AG08396 (cell line): Measurements from ENCODE around the gene KRT35.

Source experiments
- DNase-seq: peaks from one replicate; pipeline ENCODE4 v3.0.0; 2012; ENCODE audit warnings: low spot score, mixed read lengths

KRT35 gene

GRCh38 chr17:41481036-41481435 lies at the start of gene KRT35:
TSS of gene KRT35 (minus strand) at chr17:41481151. CDS start at chr17:41481097, 54 bp downstream.
- no peak for DNase-seq

GRCh38 chr17:41530062-41531048 lies 49.4 kb upstream of the KRT35 start:
- peak; percentile 86 for DNase-seq

- no peak for DNase-seq
Measured at GRCh38 chr17:41529491-41529915, 48.6 kb upstream of the KRT35 start.

GRCh38 chr17:41528959-41529353 lies 48.0 kb upstream of the KRT35 start:
- DNase-seq = no peak

- DNase-seq = no peak
Measured at GRCh38 chr17:41527063-41528023, 46.4 kb upstream of the KRT35 start.

- DNase-seq = no peak
Measured at GRCh38 chr17:41524261-41524660, 43.3 kb upstream of the KRT35 start.

GRCh38 chr17:41523787-41524186 lies 42.8 kb upstream of the KRT35 start:
- no peak for DNase-seq

- DNase-seq = no peak
Measured at GRCh38 chr17:41523225-41523593, 42.3 kb upstream of the KRT35 start.

- DNase-seq = no peak
Measured at GRCh38 chr17:41522301-41523224, 41.6 kb upstream of the KRT35 start.

GRCh38 chr17:41521574-41522261 lies 40.8 kb upstream of the KRT35 start:
- peak; percentile 68 for DNase-seq

GRCh38 chr17:41520821-41521521 lies 40.0 kb upstream of the KRT35 start:
- DNase-seq = no peak

GRCh38 chr17:41519501-41520224 lies 38.7 kb upstream of the KRT35 start:
- DNase-seq = no peak

GRCh38 chr17:41518789-41519449 lies 38.0 kb upstream of the KRT35 start, which contains the start of gene KRT15:
TSS of gene KRT15 (minus strand) at chr17:41518890. CDS start at chr17:41518827, 63 bp downstream.
- DNase-seq = no peak

GRCh38 chr17:41518031-41518430 lies 37.1 kb upstream of the KRT35 start:
- DNase-seq = no peak

GRCh38 chr17:41516830-41517283 lies 35.9 kb upstream of the KRT35 start:
- DNase-seq = no peak

GRCh38 chr17:41516147-41516829 lies 35.3 kb upstream of the KRT35 start:
- no peak for DNase-seq

- DNase-seq = no peak
Measured at GRCh38 chr17:41513168-41513547, 32.2 kb upstream of the KRT35 start.

GRCh38 chr17:41512546-41513167 lies 31.7 kb upstream of the KRT35 start:
- DNase-seq = no peak
